ENCODE measurements around the gene SULT1E1. TPM values are rescaled to one million over a fixed set of nuclear protein-coding genes. Genes with fewer than 3 reads are reported as not detected.

The SULT1E1 gene
- total RNA-seq, 1 donor from 2014 or later: 114 TPM

DNA sequence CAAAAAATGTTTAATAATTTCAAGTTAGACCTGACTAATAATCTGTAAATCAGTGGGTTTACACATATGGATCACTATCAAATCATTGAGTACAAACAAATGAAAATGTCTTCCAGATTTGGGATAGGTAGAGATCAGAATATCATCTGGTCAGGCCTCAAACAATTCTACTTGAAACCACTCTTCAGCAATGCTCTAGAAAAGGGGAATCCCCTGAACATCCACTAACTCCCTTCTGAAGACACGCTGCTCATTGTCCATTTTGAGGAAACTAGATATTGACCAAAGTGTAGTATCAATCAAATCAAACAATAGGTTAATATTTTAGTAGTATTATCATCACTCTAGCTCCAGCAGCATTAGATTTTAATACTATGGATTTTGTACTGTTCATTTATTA, 46.3 kb downstream of the SULT1E1 start:
- no peaks in the 10 kb centered on the region for H3K36me3 ChIP-seq
- TF ChIP-seq POLR2AphosphoS5 (IDR thresholded peaks at IDR 0.05; ENCODE audit: insufficient read depth in 1 of 2, low read depth in 1 of 2) (no peak), POLR2A (IDR thresholded peaks at IDR 0.05) (no peak)
- TF ChIP-seq, protein P1, sequence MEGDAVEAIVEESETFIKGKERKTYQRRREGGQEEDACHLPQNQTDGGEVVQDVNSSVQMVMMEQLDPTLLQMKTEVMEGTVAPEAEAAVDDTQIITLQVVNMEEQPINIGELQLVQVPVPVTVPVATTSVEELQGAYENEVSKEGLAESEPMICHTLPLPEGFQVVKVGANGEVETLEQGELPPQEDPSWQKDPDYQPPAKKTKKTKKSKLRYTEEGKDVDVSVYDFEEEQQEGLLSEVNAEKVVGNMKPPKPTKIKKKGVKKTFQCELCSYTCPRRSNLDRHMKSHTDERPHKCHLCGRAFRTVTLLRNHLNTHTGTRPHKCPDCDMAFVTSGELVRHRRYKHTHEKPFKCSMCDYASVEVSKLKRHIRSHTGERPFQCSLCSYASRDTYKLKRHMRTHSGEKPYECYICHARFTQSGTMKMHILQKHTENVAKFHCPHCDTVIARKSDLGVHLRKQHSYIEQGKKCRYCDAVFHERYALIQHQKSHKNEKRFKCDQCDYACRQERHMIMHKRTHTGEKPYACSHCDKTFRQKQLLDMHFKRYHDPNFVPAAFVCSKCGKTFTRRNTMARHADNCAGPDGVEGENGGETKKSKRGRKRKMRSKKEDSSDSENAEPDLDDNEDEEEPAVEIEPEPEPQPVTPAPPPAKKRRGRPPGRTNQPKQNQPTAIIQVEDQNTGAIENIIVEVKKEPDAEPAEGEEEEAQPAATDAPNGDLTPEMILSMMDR (IDR thresholded peaks at IDR 0.05): no peak
- no peak for DNase-seq (ENCODE audit: extremely low spot score in 2 of 2)
- H3K4me1 ChIP-seq: no peaks in the 10 kb centered on the region
- no peak overlapping the region for H3K27ac ChIP-seq
- H3K9me3 ChIP-seq: no peaks in the 10 kb centered on the region
- no peak overlapping the region for H3K4me3 ChIP-seq
- intact Hi-C loops (cut with DNase I): no loop called here
- H3K27me3 ChIP-seq: no peaks in the 10 kb centered on the region

DNA sequence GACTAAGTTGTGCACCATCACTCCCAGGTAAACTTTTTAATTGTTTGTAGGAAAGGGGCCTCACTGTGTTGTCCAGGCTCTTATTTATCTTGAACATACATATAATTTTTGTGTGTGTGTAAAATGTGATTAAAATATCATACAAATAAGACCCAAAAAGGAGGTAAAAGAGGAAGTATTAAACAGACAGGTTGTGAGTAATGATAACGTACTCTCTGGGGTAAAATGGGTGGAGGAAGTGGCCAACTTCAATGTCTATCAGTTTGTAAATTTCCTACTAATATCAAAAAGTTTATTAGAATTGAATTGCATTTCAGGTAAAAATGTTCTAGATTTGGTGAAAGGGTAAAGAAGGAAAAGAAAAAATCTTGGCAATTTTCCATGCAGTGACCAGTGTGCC, 48.8 kb downstream of the SULT1E1 start:
- no peak for DNase-seq (ENCODE audit: extremely low spot score in 2 of 2)
- no peaks in the 10 kb centered on the region for H3K36me3 ChIP-seq
- H3K27me3 ChIP-seq: no peaks in the 10 kb centered on the region
- no peak overlapping the region for H3K4me3 ChIP-seq
- intact Hi-C loops (cut with DNase I): no loop called here
- no peaks in the 10 kb centered on the region for H3K9me3 ChIP-seq
- no peaks in the 10 kb centered on the region for H3K4me1 ChIP-seq
- H3K27ac ChIP-seq: no peak overlapping the region
- TF ChIP-seq POLR2A (IDR thresholded peaks at IDR 0.05): no peak
- no peak for TF ChIP-seq POLR2AphosphoS5 (IDR thresholded peaks at IDR 0.05; ENCODE audit: insufficient read depth in 1 of 2, low read depth in 1 of 2)
- TF ChIP-seq, protein P1 (IDR thresholded peaks at IDR 0.05): no peak

DNA sequence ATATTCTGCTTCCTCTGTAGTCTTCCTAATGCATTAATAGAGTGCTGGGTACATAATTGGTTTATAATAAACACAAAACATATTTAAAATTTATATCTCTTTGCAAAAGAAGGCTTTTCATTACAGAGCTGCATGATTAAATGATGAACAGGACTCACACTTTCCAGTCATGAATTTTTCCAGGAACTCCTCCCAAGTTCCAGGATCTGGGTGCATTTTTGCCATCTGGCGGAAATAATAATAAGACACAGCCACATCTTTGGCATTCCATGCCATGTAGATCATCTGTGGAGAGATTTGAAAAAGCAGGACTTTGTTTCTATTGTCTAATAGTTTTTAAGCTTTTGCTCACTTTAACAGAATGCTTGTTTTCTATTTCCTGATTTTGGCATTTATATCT, 59.3 kb downstream of the SULT1E1 start:
- DNase-seq (ENCODE audit: extremely low spot score in 2 of 2): no peak
- no peak overlapping the region for H3K4me3 ChIP-seq
- intact Hi-C loops (cut with DNase I): no loop called here
- no peaks in the 10 kb centered on the region for H3K36me3 ChIP-seq
- H3K9me3 ChIP-seq: no peaks in the 10 kb centered on the region
- TF ChIP-seq, protein P1 (IDR thresholded peaks at IDR 0.05): no peak
- TF ChIP-seq POLR2AphosphoS5 (IDR thresholded peaks at IDR 0.05; ENCODE audit: insufficient read depth in 1 of 2, low read depth in 1 of 2): no peak
- H3K27ac ChIP-seq: no peak overlapping the region
- H3K27me3 ChIP-seq: no peaks in the 10 kb centered on the region
- no peaks in the 10 kb centered on the region for H3K4me1 ChIP-seq

DNA sequence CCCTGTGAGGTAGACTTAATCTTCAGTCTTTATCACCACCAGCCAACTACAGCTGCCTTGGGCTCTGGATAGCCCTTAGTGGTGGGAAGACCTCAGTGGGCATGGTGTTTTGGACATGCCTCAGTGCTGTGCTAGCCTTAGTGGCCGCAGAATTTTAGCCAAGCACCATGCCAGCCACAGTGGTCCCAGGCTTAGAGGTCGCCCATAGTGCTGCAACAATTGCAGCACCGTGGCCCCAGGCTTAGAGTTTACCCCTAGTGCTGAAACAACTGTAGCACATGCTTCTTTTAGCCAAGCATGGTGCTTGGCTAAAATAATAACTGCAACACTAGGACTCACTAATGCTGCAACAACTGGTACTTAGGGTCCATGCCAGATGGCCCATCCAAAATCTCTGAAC, 60.6 kb downstream of the SULT1E1 start:
- intact Hi-C loops (cut with DNase I): no loop called here

DNA sequence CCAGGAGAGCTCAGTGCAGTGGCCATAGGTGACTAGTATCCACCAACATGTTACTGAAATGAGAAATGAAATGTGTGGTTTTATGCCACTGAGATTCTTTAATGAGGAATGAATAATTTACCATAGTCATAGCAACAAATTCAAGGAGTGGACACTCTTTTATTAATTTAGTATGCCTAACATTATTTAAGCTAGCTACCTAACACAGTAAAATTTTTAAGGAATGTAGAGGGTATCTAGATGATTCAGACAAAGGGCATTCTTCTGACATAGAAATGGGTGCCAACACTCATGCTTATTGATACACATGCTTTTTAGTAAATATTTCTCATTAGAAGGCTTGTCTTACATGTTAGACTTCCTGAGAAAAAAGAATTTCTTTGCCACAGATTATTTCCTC, 66.2 kb downstream of the SULT1E1 start:
- no peak for TF ChIP-seq POLR2A (IDR thresholded peaks at IDR 0.05)
- TF ChIP-seq POLR2AphosphoS5 (IDR thresholded peaks at IDR 0.05; ENCODE audit: insufficient read depth in 1 of 2, low read depth in 1 of 2): no peak
- TF ChIP-seq, protein P1 (IDR thresholded peaks at IDR 0.05): no peak
- no peak overlapping the region for H3K27ac ChIP-seq
- H3K27me3 ChIP-seq: no peaks in the 10 kb centered on the region
- no peaks in the 10 kb centered on the region for H3K36me3 ChIP-seq
- intact Hi-C loops (cut with DNase I): no loop called here
- H3K9me3 ChIP-seq: no peaks in the 10 kb centered on the region
- DNase-seq (ENCODE audit: extremely low spot score in 2 of 2): no peak
- H3K4me3 ChIP-seq: no peak overlapping the region
- H3K4me1 ChIP-seq: no peaks in the 10 kb centered on the region

More for the DNA sequence above, 60.6 kb downstream of the SULT1E1 start:
- Histone ChIP-seq H3K27ac (no peak overlapping the region), H3K4me1 (no peaks in the 10 kb centered on the region), H3K9me3 (no peaks in the 10 kb centered on the region), H3K27me3 (no peaks in the 10 kb centered on the region), H3K4me3 (no peak overlapping the region), H3K36me3 (no peaks in the 10 kb centered on the region)
- TF ChIP-seq, protein P1 (IDR thresholded peaks at IDR 0.05): no peak
- no peak for TF ChIP-seq POLR2A (IDR thresholded peaks at IDR 0.05)
- no peak for TF ChIP-seq POLR2AphosphoS5 (IDR thresholded peaks at IDR 0.05; ENCODE audit: insufficient read depth in 1 of 2, low read depth in 1 of 2)
- DNase-seq (ENCODE audit: extremely low spot score in 2 of 2): no peak

Other genes with a start within 250 kb of the SULT1E1 start
- not detected for gene UGT2A2, start 220.5 kb downstream of the SULT1E1 start, total RNA-seq
- not detected for gene UGT2A1, start 206.9 kb downstream of the SULT1E1 start, total RNA-seq
- gene SULT1B1, start 99.5 kb downstream of the SULT1E1 start, total RNA-seq: 1.7 TPM
- gene CSN1S1, start 70.9 kb upstream of the SULT1E1 start, total RNA-seq: not detected
- gene CSN2, start 105.6 kb upstream of the SULT1E1 start, total RNA-seq: not detected
- not detected for gene STATH, start 135.8 kb upstream of the SULT1E1 start, total RNA-seq
- gene HTN3, start 168.3 kb upstream of the SULT1E1 start, total RNA-seq: not detected
- gene HTN1, start 190.3 kb upstream of the SULT1E1 start, total RNA-seq: not detected

All from vagina (tissue), 2 donors.